Fibroblast of skin of back (primary cell): ENCODE results near the gene MTARC1.
A peak's percentile ranks its signal among the peaks of the same experiment; 100 is the strongest.

Source experiments
- DNase-seq: peaks from one replicate; pipeline ENCODE4 v3.0.0-alpha.2; 2013

Gene MTARC1

GRCh38 chr1:220807726-220808125 lies 21.0 kb downstream of the MTARC1 start:
- no peak for DNase-seq

- peak; percentile 58 for DNase-seq
These were observed 21.9 kb downstream of the MTARC1 start for GRCh38 chr1:220808345-220809186.

- DNase-seq, result no peak
These were observed 22.5 kb downstream of the MTARC1 start for GRCh38 chr1:220809187-220809550.

- DNase-seq, result no peak
These were observed 23.0 kb downstream of the MTARC1 start for GRCh38 chr1:220809704-220810103.

GRCh38 chr1:220810179-220810653 lies 23.5 kb downstream of the MTARC1 start:
- DNase-seq, result peak; percentile 74

GRCh38 chr1:220810963-220811362 lies 24.2 kb downstream of the MTARC1 start:
- no peak for DNase-seq

GRCh38 chr1:220811695-220812094 lies 25.0 kb downstream of the MTARC1 start:
- no peak for DNase-seq

GRCh38 chr1:220812308-220812707 lies 25.6 kb downstream of the MTARC1 start:
- no peak for DNase-seq

GRCh38 chr1:220813013-220813412 lies 26.3 kb downstream of the MTARC1 start:
- DNase-seq, result no peak

- no peak for DNase-seq
These were observed 28.7 kb downstream of the MTARC1 start for GRCh38 chr1:220815409-220815808.

- no peak for DNase-seq
These were observed 31.2 kb downstream of the MTARC1 start for GRCh38 chr1:220817907-220818306.

- peak; percentile 64 for DNase-seq
These were observed 31.9 kb downstream of the MTARC1 start for GRCh38 chr1:220818421-220819173.

- DNase-seq, result no peak
These were observed 32.8 kb downstream of the MTARC1 start for GRCh38 chr1:220819467-220820026.

GRCh38 chr1:220824031-220824989 lies 37.6 kb downstream of the MTARC1 start:
- DNase-seq, result no peak

- DNase-seq, result no peak
These were observed 39.3 kb downstream of the MTARC1 start for GRCh38 chr1:220825819-220826551.

GRCh38 chr1:220826729-220827128 lies 40.0 kb downstream of the MTARC1 start:
- no peak for DNase-seq

GRCh38 chr1:220827445-220828178 lies 40.9 kb downstream of the MTARC1 start:
- no peak for DNase-seq

- DNase-seq, result no peak
These were observed 41.4 kb downstream of the MTARC1 start for GRCh38 chr1:220828179-220828490.

- DNase-seq, result no peak
These were observed 42.4 kb downstream of the MTARC1 start for GRCh38 chr1:220828950-220829586.

- no peak for DNase-seq
These were observed 46.7 kb downstream of the MTARC1 start for GRCh38 chr1:220833436-220833835.
